PC-9 (cell line): Measurements from ENCODE around the gene APOBR. TPM values are rescaled to one million over a fixed set of nuclear protein-coding genes. Genes with fewer than 3 reads are reported as not detected.
A peak's percentile ranks its signal among the peaks of the same experiment; 100 is the strongest.

ENCODE experiments used
- BruUV-seq: library from RNA; stranded (reverse); fragments of 400-500 nt; replicated peaks from 2 replicates; lab custom pipeline; 2021; lab: Mats Ljungman, UMichigan
- CTCF ChIA-PET: fragments of 300-600 bp; sonication (Branson Sonifier 250); formaldehyde crosslinking; loops from one replicate; lab custom pipeline; 2022; ENCODE audit warnings: antibody characterized with exemption; lab: Charles Lee
- POLR2A ChIA-PET: fragments of 300-600 bp; sonication (Branson Sonifier 250); formaldehyde crosslinking; loops from one replicate; lab custom pipeline; 2022; ENCODE audit warnings: antibody characterized with exemption; ENCODE audit not compliant: unreplicated experiment; lab: Charles Lee
- DNase-seq, 2 experiments: peaks; one replicate each; pipeline versions ENCODE4 v3.0.0 to v3.0.0-alpha.2; 2015 to 2022; ENCODE audit warnings: mixed read lengths in 1 of 2
- H2AFZ ChIP-seq: fragments of 200-600 bp; sonication (generic); 2 replicates; pipeline ENCODE4 v1.8.1; 2017; ENCODE audit warnings: antibody characterized with exemption
- H3F3A ChIP-seq: fragments of 200-600 bp; sonication (generic); 2 replicates; pipeline ENCODE4 v1.8.1; 2017; ENCODE audit warnings: antibody characterized with exemption, mild to moderate bottlenecking, low read depth; ENCODE audit not compliant: insufficient read depth
- H3K27ac ChIP-seq: fragments of 200-600 bp; sonication (generic); 2 replicates; pipeline ENCODE4 v1.6.1; 2016; ENCODE audit warnings: mixed run types
- H3K27me3 ChIP-seq: fragments of 200-600 bp; sonication (generic); 2 replicates; pipeline ENCODE4 v1.6.1; 2016; ENCODE audit warnings: low read depth, mixed run types; ENCODE audit not compliant: insufficient read depth
- H3K36me3 ChIP-seq: fragments of 200-600 bp; sonication (generic); 2 replicates; pipeline ENCODE4 v1.6.1; 2016; ENCODE audit warnings: low read depth, mixed run types
- H3K4me1 ChIP-seq: fragments of 200-600 bp; sonication (generic); replicated peaks from 2 replicates; pipeline ENCODE4 v1.6.1; 2016; ENCODE audit warnings: mixed run types; ENCODE audit not compliant: insufficient read depth
- H3K4me2 ChIP-seq: fragments of 200-600 bp; sonication (generic); 2 replicates; pipeline ENCODE4 v1.6.1; 2017; ENCODE audit warnings: mixed run types
- H3K4me3 ChIP-seq: fragments of 200-600 bp; sonication (generic); 2 replicates; pipeline ENCODE4 v1.6.1; 2016; ENCODE audit warnings: mixed run types
- H3K79me2 ChIP-seq: fragments of 200-600 bp; sonication (generic); 2 replicates; pipeline ENCODE4 v1.6.1; 2017; ENCODE audit warnings: low read depth, mixed run types
- H3K9me2 ChIP-seq: fragments of 200-600 bp; sonication (generic); 2 replicates; pipeline ENCODE4 v1.8.1; 2017; ENCODE audit warnings: mild to moderate bottlenecking; ENCODE audit not compliant: insufficient read depth
- H3K9me3 ChIP-seq: fragments of 200-600 bp; sonication (generic); 2 replicates; pipeline ENCODE4 v1.8.1; 2016; ENCODE audit warnings: low read depth; ENCODE audit not compliant: insufficient read depth
- H4K20me1 ChIP-seq: fragments of 200-600 bp; sonication (generic); 2 replicates; pipeline ENCODE4 v1.8.1; 2017; ENCODE audit not compliant: insufficient read depth
- EZH2 ChIP-seq: fragments of 200-600 bp; sonication (generic); IDR thresholded peaks from 2 replicates; pipeline ENCODE4 v1.8.0; 2017; ENCODE audit warnings: antibody characterized with exemption, low read depth
- intact Hi-C: fragments of 100-400 bp; cut with micrococcal nuclease; formaldehyde crosslinking; loops from one replicate; pipeline ENCODE4 v1.10.0; 2022; ENCODE audit not compliant: unreplicated experiment
- total RNA-seq: library from RNA; stranded (reverse); gene quantifications from 2 replicates; pipeline ENCODE4 v1.2.3, GENCODE V29; 2021
- TF ChIP-seq, protein P1 (sequence below): fragments of 200-600 bp; sonication (generic); conservative IDR thresholded peaks from 2 replicates; pipeline ENCODE4 v1.6.1; 2017; ENCODE audit warnings: mixed run types, antibody characterized with exemption, mild to moderate bottlenecking, moderate library complexity

APOBR gene
- total RNA-seq, 1 experiment from 2014 or later, result 2.4 TPM

DNA sequence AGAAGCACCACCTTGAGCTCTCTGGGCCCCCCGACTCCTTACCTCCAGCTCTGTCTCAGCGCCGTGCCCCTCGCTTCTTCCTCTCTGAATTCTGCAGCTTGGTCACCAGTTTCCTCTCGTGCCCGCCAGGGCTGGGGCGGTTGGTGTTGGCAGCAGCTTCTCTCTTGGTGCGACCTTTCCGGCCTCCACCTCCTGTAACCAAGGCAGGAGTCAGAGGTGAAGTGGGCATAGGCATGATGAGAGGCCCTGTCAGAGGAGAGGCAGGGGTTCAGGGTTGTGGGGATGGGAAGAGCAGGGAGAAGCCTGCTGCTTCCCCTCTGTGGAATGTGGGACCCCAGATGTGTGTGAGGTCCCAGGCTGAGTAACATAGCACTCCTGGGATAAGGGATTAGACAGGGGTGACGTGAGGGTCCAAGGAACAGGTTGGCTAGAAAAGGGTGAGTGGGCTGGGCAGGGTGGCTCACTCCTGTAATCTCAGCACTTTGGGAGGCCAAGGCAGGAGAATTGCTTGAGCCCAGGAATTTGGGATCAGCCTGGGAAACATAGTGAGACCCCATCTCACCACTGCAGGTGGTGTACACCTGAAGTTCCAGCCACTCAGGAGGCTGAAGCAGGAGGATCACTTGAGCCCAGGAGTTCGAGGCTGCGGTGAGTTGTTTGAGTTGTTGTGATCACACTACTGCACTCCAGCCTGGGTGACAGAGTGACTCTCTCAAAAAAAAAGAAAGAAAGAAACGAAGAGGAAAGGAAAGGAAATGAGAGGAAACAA lies 43.7 kb downstream of the APOBR start:
- H2AFZ ChIP-seq, result peak overlapping the region; percentile 61; the same call in 1 of the 2 replicates
- TF ChIP-seq, protein P1, sequence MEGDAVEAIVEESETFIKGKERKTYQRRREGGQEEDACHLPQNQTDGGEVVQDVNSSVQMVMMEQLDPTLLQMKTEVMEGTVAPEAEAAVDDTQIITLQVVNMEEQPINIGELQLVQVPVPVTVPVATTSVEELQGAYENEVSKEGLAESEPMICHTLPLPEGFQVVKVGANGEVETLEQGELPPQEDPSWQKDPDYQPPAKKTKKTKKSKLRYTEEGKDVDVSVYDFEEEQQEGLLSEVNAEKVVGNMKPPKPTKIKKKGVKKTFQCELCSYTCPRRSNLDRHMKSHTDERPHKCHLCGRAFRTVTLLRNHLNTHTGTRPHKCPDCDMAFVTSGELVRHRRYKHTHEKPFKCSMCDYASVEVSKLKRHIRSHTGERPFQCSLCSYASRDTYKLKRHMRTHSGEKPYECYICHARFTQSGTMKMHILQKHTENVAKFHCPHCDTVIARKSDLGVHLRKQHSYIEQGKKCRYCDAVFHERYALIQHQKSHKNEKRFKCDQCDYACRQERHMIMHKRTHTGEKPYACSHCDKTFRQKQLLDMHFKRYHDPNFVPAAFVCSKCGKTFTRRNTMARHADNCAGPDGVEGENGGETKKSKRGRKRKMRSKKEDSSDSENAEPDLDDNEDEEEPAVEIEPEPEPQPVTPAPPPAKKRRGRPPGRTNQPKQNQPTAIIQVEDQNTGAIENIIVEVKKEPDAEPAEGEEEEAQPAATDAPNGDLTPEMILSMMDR, result no peak
- no peak for TF ChIP-seq EZH2
- no peaks in the 10 kb centered on the region for H3K9me2 ChIP-seq
- no peaks in the 10 kb centered on the region for H3K9me3 ChIP-seq
- H3K4me3 ChIP-seq, result peak overlapping the region; percentile 36; the same call in 1 of the 2 replicates
- H3F3A ChIP-seq, result peaks cover 7% of the 10 kb centered on the region; the same call in 1 of the 2 replicates
- H3K79me2 ChIP-seq, result no peaks in the 10 kb centered on the region
- peak overlapping the region; percentile 57 for H3K4me2 ChIP-seq
- TSS peak; percentile 66 for BruUV-seq
- ChIA-PET CTCF (interaction anchor here (0.6 kb wide), 1 partner anchor 19 kb away, joined by 3 read pairs; no protein-coding TSS in a partner anchor), POLR2A (no interaction called here)
- peaks cover 20% of the 10 kb centered on the region for H3K4me1 ChIP-seq
- no peaks in the 10 kb centered on the region for H3K27me3 ChIP-seq
- H3K27ac ChIP-seq, result peak overlapping the region; percentile 27; the same call in 1 of the 2 replicates
- no peak for DNase-seq
- H4K20me1 ChIP-seq, result no peaks in the 10 kb centered on the region
- intact Hi-C loops, result no loop called here
- no peaks in the 10 kb centered on the region for H3K36me3 ChIP-seq

DNA sequence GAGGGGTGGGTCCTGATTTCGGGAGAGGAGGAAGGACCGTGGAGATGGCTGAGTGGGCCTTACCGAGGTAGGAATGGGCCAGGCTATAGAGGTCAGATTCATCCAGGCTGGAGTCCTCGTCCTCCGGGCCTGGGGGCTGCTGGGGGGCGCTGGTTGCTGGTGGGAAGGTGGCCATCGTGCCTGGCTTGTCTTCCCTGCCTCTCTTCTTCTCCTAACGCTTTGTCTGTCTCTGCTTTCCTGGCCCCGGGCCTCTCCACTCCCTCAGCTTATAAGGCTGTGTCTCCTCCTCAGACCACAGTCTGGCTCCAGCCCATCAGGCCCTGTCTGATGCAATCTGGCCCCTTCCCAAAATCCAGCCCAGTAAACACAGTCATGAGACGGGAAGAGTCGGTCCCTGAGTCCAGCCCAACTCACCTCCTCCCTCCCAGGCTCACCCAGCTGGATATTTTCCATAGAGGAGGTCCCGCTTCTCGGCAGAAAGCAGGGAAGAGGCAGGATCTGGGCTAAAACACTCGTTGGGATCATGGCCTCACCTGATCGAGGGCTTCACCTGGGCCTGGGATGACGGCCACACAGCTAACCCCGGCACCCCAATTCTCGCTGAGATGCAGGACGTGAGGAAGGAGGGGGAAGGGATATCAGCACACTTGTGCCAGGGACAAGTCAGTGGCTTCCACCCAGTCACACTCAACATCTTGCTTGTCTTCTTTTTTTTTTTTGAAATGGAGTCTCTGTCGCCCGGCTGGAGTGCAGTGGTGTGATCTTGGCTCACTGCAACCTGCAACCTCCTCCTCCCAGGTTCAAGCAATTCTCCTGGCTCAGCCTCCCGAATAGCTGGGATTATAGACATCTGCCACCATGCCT lies 44.5 kb downstream of the APOBR start, which contains the start of gene NUPR1:
NUPR1 (minus strand) TSS at position 242 of the 864 bp plus-strand sequence; CDS start at position 175, 67 bp downstream.
- Histone ChIP-seq H3K4me3 (peak within 1 kb of the TSS; percentile 36; the same call in 1 of the 2 replicates), H3K36me3 (no peaks in the 10 kb centered on the region), H4K20me1 (no peaks in the 10 kb centered on the region), H3K9me2 (no peaks in the 10 kb centered on the region), H3F3A (peaks cover 7% of the 10 kb centered on the region; the same call in 1 of the 2 replicates), H3K27me3 (no peaks in the 10 kb centered on the region), H3K4me1 (peaks cover 28% of the 10 kb centered on the region), H3K27ac (peak within 1 kb of the TSS; percentile 27; the same call in 1 of the 2 replicates), H3K79me2 (no peaks in the 10 kb centered on the region), H3K4me2 (peak within 1 kb of the TSS; percentile 57), H2AFZ (peak within 1 kb of the TSS; percentile 61), H3K9me3 (no peaks in the 10 kb centered on the region)
- intact Hi-C loops, result no loop called here
- CTCF ChIA-PET, result no interaction called here
- TF ChIP-seq EZH2, result no peak
- peak; percentile 52 to 61 for DNase-seq
- POLR2A ChIA-PET, result no interaction called here
- BruUV-seq, result no TSS peak

DNA sequence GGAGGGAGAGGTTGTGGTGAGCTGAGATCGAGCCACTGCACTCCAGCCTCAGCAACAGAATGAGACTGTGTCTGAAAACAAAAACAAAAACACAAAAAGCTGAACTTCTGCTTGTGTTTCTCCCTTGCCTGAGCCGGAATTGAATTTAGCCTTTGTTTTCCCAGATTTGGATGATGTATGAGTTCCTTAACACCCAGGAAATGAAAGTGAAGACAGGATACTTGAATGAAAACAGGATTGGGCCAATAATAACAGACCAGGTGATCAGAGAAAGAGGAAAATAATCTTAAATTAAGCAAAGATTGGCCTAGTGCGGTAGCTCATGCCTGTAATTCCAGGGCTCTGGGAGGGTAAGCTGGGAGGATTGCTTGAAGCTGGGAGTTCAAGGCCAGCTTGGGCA lies 45.9 kb downstream of the APOBR start:
- H3K27me3 ChIP-seq, result no peaks in the 10 kb centered on the region
- no peak for DNase-seq
- peaks cover 7% of the 10 kb centered on the region; the same call in 1 of the 2 replicates for H3F3A ChIP-seq
- peaks cover 28% of the 10 kb centered on the region for H3K4me1 ChIP-seq
- no peak overlapping the region for H3K27ac ChIP-seq
- no peaks in the 10 kb centered on the region for H3K79me2 ChIP-seq
- intact Hi-C loops, result no loop called here
- BruUV-seq, result no TSS peak
- TF ChIP-seq EZH2, result no peak
- TF ChIP-seq, protein P1, result no peak
- H3K36me3 ChIP-seq, result no peaks in the 10 kb centered on the region
- ChIA-PET POLR2A (no interaction called here), CTCF (interaction anchor here (0.5 kb wide), 1 partner anchor 10 kb away, joined by 5 read pairs; no protein-coding TSS in a partner anchor)
- H3K4me3 ChIP-seq, result no peak overlapping the region
- no peaks in the 10 kb centered on the region for H4K20me1 ChIP-seq
- no peaks in the 10 kb centered on the region for H3K9me3 ChIP-seq
- H3K9me2 ChIP-seq, result no peaks in the 10 kb centered on the region
- H2AFZ ChIP-seq, result no peak overlapping the region
- no peak overlapping the region for H3K4me2 ChIP-seq
